ENCODE results near the gene MICU2.
"Not testable (repeated sequence)": the region's sequence is repeated elsewhere in the genome, so short reads cannot be mapped to it uniquely, and the experiment has no call there.

MICU2 gene

GRCh38 chr13:21569686-21570085, 34.3 kb downstream of the MICU2 start:
- no peak overlapping the region for H3K9ac ChIP-seq (ENCODE audit: low read depth, low read length)
- H3K36me3 ChIP-seq (ENCODE audit: insufficient read depth, low read depth, low read length): peaks cover 11% of the 10 kb centered on the region
- no peak overlapping the region for H3K4me3 ChIP-seq (ENCODE audit: low read length)
- no peak overlapping the region for H3K27ac ChIP-seq (ENCODE audit: low read length)
- H3K4me1 ChIP-seq (ENCODE audit: insufficient read depth, low read length): peaks cover 12% of the 10 kb centered on the region; the same call in 1 of the 2 replicates
- no peaks in the 10 kb centered on the region for H3K9me3 ChIP-seq (ENCODE audit: insufficient read depth, low read depth, low read length)
- H3K27me3 ChIP-seq (ENCODE audit: insufficient read depth, low read length): no peaks in the 10 kb centered on the region

DNA sequence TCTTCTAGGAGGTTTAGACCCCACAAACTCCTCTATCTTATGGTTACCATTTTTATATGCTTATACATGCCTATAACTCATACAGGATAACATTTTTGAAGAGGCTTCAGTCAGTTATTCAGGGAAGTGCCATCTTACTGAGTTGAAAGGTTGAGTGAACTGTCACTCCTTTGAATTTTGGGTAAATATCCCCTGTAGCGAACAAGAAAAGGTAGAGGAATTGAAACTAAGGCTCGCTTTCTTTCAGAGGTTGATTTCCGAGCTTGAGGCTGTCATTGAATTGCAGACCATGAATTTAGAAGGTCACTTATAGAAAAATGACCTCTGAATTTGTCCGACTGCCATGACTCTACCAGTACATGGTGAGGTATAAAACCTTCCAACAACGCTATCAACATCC, 35.1 kb downstream of the MICU2 start:
- H3K36me3 ChIP-seq (ENCODE audit: insufficient read depth, low read depth, low read length): peaks cover 19% of the 10 kb centered on the region
- no peak overlapping the region for H3K4me3 ChIP-seq (ENCODE audit: low read length)
- no peak overlapping the region for H3K9ac ChIP-seq (ENCODE audit: low read depth, low read length)
- H3K9me3 ChIP-seq (ENCODE audit: insufficient read depth, low read depth, low read length): no peaks in the 10 kb centered on the region
- no peak overlapping the region for H3K27ac ChIP-seq (ENCODE audit: low read length)
- H3K27me3 ChIP-seq (ENCODE audit: insufficient read depth, low read length): no peaks in the 10 kb centered on the region
- peaks cover 10% of the 10 kb centered on the region; the same call in 1 of the 2 replicates for H3K4me1 ChIP-seq (ENCODE audit: insufficient read depth, low read length)

- Histone ChIP-seq H3K36me3 (ENCODE audit: insufficient read depth, low read depth, low read length) (peaks cover 28% of the 10 kb centered on the region), H3K4me3 (ENCODE audit: low read length) (no peak overlapping the region), H3K27me3 (ENCODE audit: insufficient read depth, low read length) (no peaks in the 10 kb centered on the region), H3K9me3 (ENCODE audit: insufficient read depth, low read depth, low read length) (no peaks in the 10 kb centered on the region), H3K4me1 (ENCODE audit: insufficient read depth, low read length) (peaks cover 8% of the 10 kb centered on the region; the same call in 1 of the 2 replicates), H3K27ac (ENCODE audit: low read length) (no peak overlapping the region), H3K9ac (ENCODE audit: low read depth, low read length) (no peak overlapping the region)
Measured at GRCh38 chr13:21567714-21568113, 36.3 kb downstream of the MICU2 start.

DNA sequence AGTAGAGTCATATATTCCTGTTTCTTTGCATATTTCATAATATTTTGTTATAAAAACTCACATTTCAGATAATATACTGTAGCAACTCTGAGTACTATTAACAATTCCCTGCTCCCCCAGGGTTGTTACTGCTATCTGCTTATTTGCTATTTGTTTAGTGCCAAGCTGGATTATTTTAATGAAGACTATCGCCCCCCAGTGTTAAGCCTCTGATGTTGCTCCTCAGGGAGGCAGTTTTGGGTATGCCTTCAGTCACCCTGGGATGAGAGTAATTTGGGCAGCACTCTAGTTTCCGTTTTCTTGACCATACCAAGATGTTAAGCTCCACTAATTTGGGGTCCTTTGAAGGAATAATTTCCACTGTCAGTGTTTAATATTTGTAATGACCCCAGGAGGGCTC, 46.0 kb downstream of the MICU2 start:
- Histone ChIP-seq H3K9me3 (ENCODE audit: insufficient read depth, low read depth, low read length) (no peaks in the 10 kb centered on the region), H3K27ac (ENCODE audit: low read length) (no peak overlapping the region), H3K27me3 (ENCODE audit: insufficient read depth, low read length) (no peaks in the 10 kb centered on the region), H3K4me1 (ENCODE audit: insufficient read depth, low read length) (no peaks in the 10 kb centered on the region), H3K9ac (ENCODE audit: low read depth, low read length) (no peak overlapping the region), H3K4me3 (ENCODE audit: low read length) (no peak overlapping the region), H3K36me3 (ENCODE audit: insufficient read depth, low read depth, low read length) (peaks cover 12% of the 10 kb centered on the region)

DNA sequence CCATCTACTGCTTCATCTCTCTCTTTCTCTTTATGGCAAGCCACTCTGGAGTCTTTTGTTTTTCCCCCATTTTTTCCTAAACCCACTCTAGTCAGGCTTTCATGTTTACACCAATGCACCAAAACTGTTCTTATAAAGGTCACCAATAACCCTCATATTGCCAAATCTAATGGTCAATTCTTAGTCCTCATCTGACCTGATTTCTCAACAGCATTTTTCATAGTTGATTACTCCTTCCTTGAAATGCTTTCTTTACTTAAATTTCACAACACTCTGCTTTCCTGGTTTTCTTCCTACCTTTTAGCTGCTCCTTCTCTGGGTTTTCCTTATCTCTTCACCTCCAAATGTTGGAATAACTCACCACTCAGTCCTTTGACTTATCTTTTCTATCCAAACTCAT, 47.9 kb downstream of the MICU2 start:
- no peak overlapping the region for H3K4me3 ChIP-seq (ENCODE audit: low read length)
- H3K9ac ChIP-seq (ENCODE audit: low read depth, low read length): no peak overlapping the region
- no peaks in the 10 kb centered on the region for H3K27me3 ChIP-seq (ENCODE audit: insufficient read depth, low read length)
- H3K27ac ChIP-seq (ENCODE audit: low read length): no peak overlapping the region
- H3K36me3 ChIP-seq (ENCODE audit: insufficient read depth, low read depth, low read length): 0 out of 2 replicates have a peak, but pooled peaks cover under 1% of the 10 kb centered on the region
- H3K4me1 ChIP-seq (ENCODE audit: insufficient read depth, low read length): no peaks in the 10 kb centered on the region
- H3K9me3 ChIP-seq (ENCODE audit: insufficient read depth, low read depth, low read length): no peaks in the 10 kb centered on the region

DNA sequence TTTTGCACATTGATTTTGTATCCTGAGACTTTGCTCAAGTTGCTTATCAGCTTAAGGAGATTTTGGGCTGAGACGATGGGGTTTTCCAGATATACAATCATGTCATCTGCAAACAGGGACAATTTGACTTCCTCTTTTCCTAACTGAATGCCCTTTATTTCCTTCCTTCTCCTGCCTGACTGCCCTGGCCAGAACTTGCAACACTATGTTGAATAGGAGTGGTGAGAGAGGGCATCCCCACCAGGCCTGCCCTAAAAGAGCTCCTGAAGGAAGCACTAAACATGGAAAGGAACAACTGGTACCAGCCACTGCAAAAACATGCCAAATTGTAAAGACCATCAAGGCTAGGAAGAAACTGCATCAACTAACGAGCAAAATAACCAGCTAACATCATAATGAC, 50.7 kb downstream of the MICU2 start:
- H3K4me3 ChIP-seq (ENCODE audit: low read length); H3K4me1 ChIP-seq (ENCODE audit: insufficient read depth, low read length); H3K27me3 ChIP-seq (ENCODE audit: insufficient read depth, low read length); H3K27ac ChIP-seq (ENCODE audit: low read length); H3K9ac ChIP-seq (ENCODE audit: low read depth, low read length); H3K36me3 ChIP-seq (ENCODE audit: insufficient read depth, low read depth, low read length); H3K9me3 ChIP-seq (ENCODE audit: insufficient read depth, low read depth, low read length): not testable (repeated sequence)

GRCh38 chr13:21550918-21551317, 53.1 kb downstream of the MICU2 start:
- H3K27me3 ChIP-seq (ENCODE audit: insufficient read depth, low read length): no peaks in the 10 kb centered on the region
- H3K36me3 ChIP-seq (ENCODE audit: insufficient read depth, low read depth, low read length): 0 out of 2 replicates have a peak, but pooled peaks cover 4% of the 10 kb centered on the region
- no peaks in the 10 kb centered on the region for H3K9me3 ChIP-seq (ENCODE audit: insufficient read depth, low read depth, low read length)

DNA sequence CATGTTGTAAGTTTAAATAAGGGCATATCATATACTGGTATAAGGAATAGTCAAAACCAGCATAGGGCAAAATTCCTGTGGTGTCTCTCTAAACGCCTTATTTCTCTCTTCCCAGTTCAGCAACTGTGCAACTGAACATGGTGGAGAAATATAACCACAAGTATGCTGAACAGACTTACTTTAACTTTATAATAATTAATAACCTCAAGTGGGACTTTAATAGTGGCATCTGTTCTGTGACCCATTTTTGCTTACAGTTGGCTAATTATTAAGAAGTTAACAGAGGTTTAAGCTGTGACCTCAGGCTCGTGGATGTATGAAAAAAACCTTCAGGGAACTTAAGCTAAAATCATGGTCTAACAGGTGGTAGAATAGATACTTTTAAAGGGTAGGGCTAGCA, 54.3 kb downstream of the MICU2 start:
- Histone ChIP-seq H3K27ac (ENCODE audit: low read length) (no peak overlapping the region), H3K4me3 (ENCODE audit: low read length) (no peak overlapping the region), H3K4me1 (ENCODE audit: insufficient read depth, low read length) (no peaks in the 10 kb centered on the region), H3K36me3 (ENCODE audit: insufficient read depth, low read depth, low read length) (0 out of 2 replicates have a peak, but pooled peaks cover 8% of the 10 kb centered on the region), H3K9me3 (ENCODE audit: insufficient read depth, low read depth, low read length) (no peaks in the 10 kb centered on the region), H3K9ac (ENCODE audit: low read depth, low read length) (no peak overlapping the region), H3K27me3 (ENCODE audit: insufficient read depth, low read length) (no peaks in the 10 kb centered on the region)

More at GRCh38 chr13:21550918-21551317, 53.1 kb downstream of the MICU2 start:
- no peak overlapping the region for H3K4me3 ChIP-seq (ENCODE audit: low read length)
- H3K9ac ChIP-seq (ENCODE audit: low read depth, low read length): no peak overlapping the region
- H3K27ac ChIP-seq (ENCODE audit: low read length): no peak overlapping the region
- H3K4me1 ChIP-seq (ENCODE audit: insufficient read depth, low read length): no peaks in the 10 kb centered on the region

- H3K27ac ChIP-seq (ENCODE audit: low read length): no peak overlapping the region
- no peak overlapping the region for H3K9ac ChIP-seq (ENCODE audit: low read depth, low read length)
- 0 out of 2 replicates have a peak, but pooled peaks cover 8% of the 10 kb centered on the region for H3K36me3 ChIP-seq (ENCODE audit: insufficient read depth, low read depth, low read length)
- H3K9me3 ChIP-seq (ENCODE audit: insufficient read depth, low read depth, low read length): no peaks in the 10 kb centered on the region
- H3K27me3 ChIP-seq (ENCODE audit: insufficient read depth, low read length): no peaks in the 10 kb centered on the region
- H3K4me1 ChIP-seq (ENCODE audit: insufficient read depth, low read length): no peaks in the 10 kb centered on the region; the same call in 1 of the 2 replicates
- H3K4me3 ChIP-seq (ENCODE audit: low read length): no peak overlapping the region
Measured at GRCh38 chr13:21548577-21548976, 55.4 kb downstream of the MICU2 start.

- Histone ChIP-seq H3K9ac (ENCODE audit: low read depth, low read length) (no peak overlapping the region), H3K27me3 (ENCODE audit: insufficient read depth, low read length) (no peaks in the 10 kb centered on the region), H3K9me3 (ENCODE audit: insufficient read depth, low read depth, low read length) (no peaks in the 10 kb centered on the region), H3K4me3 (ENCODE audit: low read length) (no peak overlapping the region), H3K36me3 (ENCODE audit: insufficient read depth, low read depth, low read length) (0 out of 2 replicates have a peak, but pooled peaks cover 8% of the 10 kb centered on the region), H3K27ac (ENCODE audit: low read length) (no peak overlapping the region), H3K4me1 (ENCODE audit: insufficient read depth, low read length) (no peaks in the 10 kb centered on the region; the same call in 1 of the 2 replicates)
Measured at GRCh38 chr13:21546372-21546771, 57.6 kb downstream of the MICU2 start.

DNA sequence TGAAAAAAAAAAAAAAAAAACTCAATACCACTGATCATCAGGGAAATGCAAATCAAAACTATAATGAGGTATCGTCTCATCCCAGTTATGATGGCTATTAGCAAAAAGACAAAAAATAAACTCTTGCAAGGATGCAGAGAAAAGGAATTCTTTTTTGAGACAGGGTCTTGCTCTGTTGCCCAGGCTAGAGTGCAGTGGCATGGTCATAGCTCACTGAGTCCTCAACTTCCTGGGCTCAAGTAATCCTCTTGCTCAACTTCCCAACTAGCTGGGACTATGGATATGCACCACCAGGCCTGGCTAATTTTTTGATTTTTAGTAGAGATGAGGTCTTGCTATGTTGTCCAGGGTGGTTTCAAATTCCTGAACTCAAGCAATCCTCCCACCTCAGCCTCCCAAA, 59.5 kb downstream of the MICU2 start:
- no peak overlapping the region for H3K9ac ChIP-seq (ENCODE audit: low read depth, low read length)
- H3K4me1 ChIP-seq (ENCODE audit: insufficient read depth, low read length): no peaks in the 10 kb centered on the region; the same call in 1 of the 2 replicates
- H3K4me3 ChIP-seq (ENCODE audit: low read length): no peak overlapping the region
- H3K36me3 ChIP-seq (ENCODE audit: insufficient read depth, low read depth, low read length): 0 out of 2 replicates have a peak, but pooled peaks cover 8% of the 10 kb centered on the region
- H3K27ac ChIP-seq (ENCODE audit: low read length): no peak overlapping the region
- H3K27me3 ChIP-seq (ENCODE audit: insufficient read depth, low read length): no peaks in the 10 kb centered on the region
- no peaks in the 10 kb centered on the region for H3K9me3 ChIP-seq (ENCODE audit: insufficient read depth, low read depth, low read length)

GRCh38 chr13:21542563-21542962, 61.4 kb downstream of the MICU2 start:
- no peaks in the 10 kb centered on the region for H3K9me3 ChIP-seq (ENCODE audit: insufficient read depth, low read depth, low read length)
- no peak overlapping the region for H3K27ac ChIP-seq (ENCODE audit: low read length)
- no peaks in the 10 kb centered on the region; the same call in 1 of the 2 replicates for H3K4me1 ChIP-seq (ENCODE audit: insufficient read depth, low read length)
- H3K27me3 ChIP-seq (ENCODE audit: insufficient read depth, low read length): no peaks in the 10 kb centered on the region
- H3K9ac ChIP-seq (ENCODE audit: low read depth, low read length): no peak overlapping the region
- no peak overlapping the region for H3K4me3 ChIP-seq (ENCODE audit: low read length)
- peaks cover 10% of the 10 kb centered on the region; the same call in 1 of the 2 replicates for H3K36me3 ChIP-seq (ENCODE audit: insufficient read depth, low read depth, low read length)
